Fibroblast of the aortic adventitia (primary cell): ENCODE data around the gene PCID2. TPM values are rescaled to one million over a fixed set of nuclear protein-coding genes. Genes with fewer than 3 reads are reported as not detected.

Experiments used
- DNase-seq: peaks from one replicate; pipeline ENCODE4 v3.0.0-alpha.2; 2010; ENCODE audit warnings: low read depth
- H3K4me3 ChIP-seq: 2 replicates; pipeline ENCODE4 v1.5.1; 2011; ENCODE audit warnings: low read depth, mild to moderate bottlenecking, control low read depth, low read length, moderate library complexity
- CTCF ChIP-seq: IDR thresholded peaks from 2 replicates; pipeline ENCODE4 v1.5.1; 2011; ENCODE audit warnings: mild to moderate bottlenecking, low read length, control low read depth, inconsistent platforms; ENCODE audit not compliant: insufficient read depth
- total RNA-seq: library from RNA; depleted of rRNA; stranded (reverse); fragments of >200 nt; gene quantifications from 2 replicates; pipeline ENCODE4 v1.2.3, GENCODE V29; 2012; ENCODE audit warnings: low replicate concordance

The PCID2 gene
- total RNA-seq, 1 donor: 77.4 TPM

- DNase-seq: no peak
- H3K4me3 ChIP-seq: no peak overlapping the region
- no peak for TF ChIP-seq CTCF
Observed at GRCh38 chr13:113171250-113172125, 37.0 kb downstream of the PCID2 start.

- no peak for DNase-seq
- no peak overlapping the region for H3K4me3 ChIP-seq
- TF ChIP-seq CTCF: no peak
Observed at GRCh38 chr13:113170511-113170910, 38.0 kb downstream of the PCID2 start.

GRCh38 chr13:113169277-113170272, 38.9 kb downstream of the PCID2 start:
- DNase-seq: no peak
- no peak for TF ChIP-seq CTCF

GRCh38 chr13:113168211-113168610, 40.3 kb downstream of the PCID2 start:
- DNase-seq: no peak
- H3K4me3 ChIP-seq: no peak overlapping the region
- TF ChIP-seq CTCF: no peak

More at GRCh38 chr13:113169277-113170272, 38.9 kb downstream of the PCID2 start:
- no peak overlapping the region for H3K4me3 ChIP-seq

- no peak for DNase-seq
- TF ChIP-seq CTCF: no peak
Observed at GRCh38 chr13:113167575-113167974, 40.9 kb downstream of the PCID2 start.

GRCh38 chr13:113167155-113167554, 41.3 kb downstream of the PCID2 start:
- TF ChIP-seq CTCF: no peak
- DNase-seq: no peak
- H3K4me3 ChIP-seq: no peak overlapping the region

More at GRCh38 chr13:113167575-113167974, 40.9 kb downstream of the PCID2 start:
- H3K4me3 ChIP-seq: no peak overlapping the region
